C1 segment of cervical spinal cord (tissue), 14 donors: Measurements from ENCODE around the gene RNF217.
"Not testable (repeated sequence)": the region's sequence is repeated elsewhere in the genome, so short reads cannot be mapped to it uniquely, and the experiment has no call there.

Experiments used
- DNase-seq, 14 donors: peaks; one replicate each; lab custom pipeline; 2025; lab: John Stamatoyannopoulos, UW

The RNF217 gene

GRCh38 chr6:125057392-125058246 lies 95.4 kb downstream of the RNF217 start:
- DNase-seq, result no peak

GRCh38 chr6:125058546-125058945 lies 96.3 kb downstream of the RNF217 start:
- DNase-seq, result no peak

GRCh38 chr6:125063307-125063706 lies 101.1 kb downstream of the RNF217 start:
- no peak for DNase-seq

DNA sequence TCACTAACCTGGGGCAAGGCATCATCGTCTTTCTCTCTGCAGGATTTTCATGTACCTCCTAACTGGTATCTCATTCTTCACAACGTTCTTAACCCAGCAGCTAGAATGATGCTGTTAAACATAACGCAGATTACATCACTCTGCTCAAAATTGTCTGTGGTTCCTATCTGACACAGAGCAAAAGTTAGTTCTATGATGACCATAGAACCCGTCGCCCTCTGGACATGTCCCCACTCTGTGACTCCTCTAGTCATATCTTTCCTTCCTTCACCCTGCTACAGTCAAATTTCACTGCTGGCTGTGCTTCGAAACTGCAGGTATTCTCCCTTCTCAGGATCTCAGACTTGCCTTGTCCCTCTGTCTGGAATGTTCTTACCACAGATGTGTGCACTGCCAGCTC lies 103.9 kb downstream of the RNF217 start:
- no peak for DNase-seq

DNA sequence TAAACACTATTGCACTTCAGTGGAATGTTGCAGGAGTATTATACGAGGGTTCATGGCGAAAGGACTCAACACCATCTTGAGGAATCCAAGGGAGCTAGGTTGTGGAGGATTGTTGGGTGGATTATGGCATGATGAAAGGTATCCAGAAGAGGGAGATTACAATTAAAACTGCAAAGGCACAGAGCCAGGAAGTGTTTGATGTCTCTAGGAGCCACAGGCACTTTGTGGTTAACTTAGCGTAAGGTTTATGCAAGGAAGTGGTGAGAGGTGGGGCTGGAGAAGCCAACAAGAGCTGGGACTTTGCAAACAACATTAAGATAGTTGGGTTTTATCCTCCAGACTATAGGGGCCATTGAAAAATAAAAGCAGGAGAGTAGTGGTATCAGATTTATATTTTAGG lies 104.7 kb downstream of the RNF217 start:
- no peak for DNase-seq

DNA sequence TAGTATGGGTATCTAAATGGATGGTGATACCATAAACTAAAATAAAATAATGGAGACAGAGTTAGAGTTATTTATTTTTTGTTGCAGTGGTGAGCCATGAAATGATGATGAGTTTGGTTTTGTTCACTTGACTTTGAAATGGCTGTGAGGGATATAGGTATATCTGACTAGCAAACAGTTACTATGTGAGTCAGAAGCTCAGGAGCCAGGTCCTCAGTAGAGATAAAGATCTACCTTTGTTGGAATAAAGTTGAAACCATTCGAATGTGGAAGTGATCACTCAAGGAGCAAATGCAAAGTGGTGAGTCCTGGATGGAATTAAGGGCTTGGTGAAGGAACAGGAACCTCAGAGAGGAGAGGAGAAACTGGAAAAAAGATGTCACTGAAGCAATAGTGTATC lies 105.3 kb downstream of the RNF217 start:
- DNase-seq, result no peak

- DNase-seq, result no peak
Observed at GRCh38 chr6:125073071-125073470, 110.8 kb downstream of the RNF217 start.

DNA sequence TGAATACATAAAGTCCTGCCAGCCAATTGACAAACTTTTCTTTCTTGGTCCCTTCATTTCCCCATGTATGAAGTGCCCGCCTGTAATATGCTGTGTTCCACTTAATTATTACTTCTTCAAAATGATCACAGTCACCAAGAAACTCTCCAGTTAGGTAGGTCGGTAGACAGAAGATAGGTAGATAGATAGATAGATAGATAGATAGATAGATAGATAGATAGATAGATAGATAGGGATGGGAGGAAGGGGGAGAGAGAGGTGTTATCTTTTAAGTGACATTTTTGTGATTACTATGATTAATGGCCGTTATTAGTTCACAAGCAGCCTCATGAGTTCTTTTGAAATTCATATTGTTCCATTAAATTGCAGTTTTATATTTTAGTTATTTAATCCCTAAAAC lies 111.9 kb downstream of the RNF217 start:
- no peak for DNase-seq

DNA sequence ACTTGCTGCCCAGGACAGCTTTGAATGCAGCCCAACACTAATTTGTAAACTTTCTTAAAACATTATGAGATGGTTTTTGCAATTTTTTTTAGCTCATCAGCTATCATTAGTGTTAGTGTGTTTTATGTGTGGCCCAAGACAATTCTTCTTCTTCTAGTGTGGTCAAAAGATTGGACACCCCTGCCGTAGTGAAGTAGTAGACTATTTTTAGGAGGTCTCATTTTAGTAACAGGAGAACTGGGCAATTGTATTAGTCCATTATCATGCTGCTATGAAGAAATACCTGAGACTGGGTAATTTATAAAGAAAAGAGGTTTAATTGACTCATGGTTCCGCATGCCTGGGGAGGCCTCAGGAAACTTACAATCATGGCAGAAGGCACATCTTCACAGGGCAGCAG lies 112.8 kb downstream of the RNF217 start:
- not testable (repeated sequence) for DNase-seq

DNA sequence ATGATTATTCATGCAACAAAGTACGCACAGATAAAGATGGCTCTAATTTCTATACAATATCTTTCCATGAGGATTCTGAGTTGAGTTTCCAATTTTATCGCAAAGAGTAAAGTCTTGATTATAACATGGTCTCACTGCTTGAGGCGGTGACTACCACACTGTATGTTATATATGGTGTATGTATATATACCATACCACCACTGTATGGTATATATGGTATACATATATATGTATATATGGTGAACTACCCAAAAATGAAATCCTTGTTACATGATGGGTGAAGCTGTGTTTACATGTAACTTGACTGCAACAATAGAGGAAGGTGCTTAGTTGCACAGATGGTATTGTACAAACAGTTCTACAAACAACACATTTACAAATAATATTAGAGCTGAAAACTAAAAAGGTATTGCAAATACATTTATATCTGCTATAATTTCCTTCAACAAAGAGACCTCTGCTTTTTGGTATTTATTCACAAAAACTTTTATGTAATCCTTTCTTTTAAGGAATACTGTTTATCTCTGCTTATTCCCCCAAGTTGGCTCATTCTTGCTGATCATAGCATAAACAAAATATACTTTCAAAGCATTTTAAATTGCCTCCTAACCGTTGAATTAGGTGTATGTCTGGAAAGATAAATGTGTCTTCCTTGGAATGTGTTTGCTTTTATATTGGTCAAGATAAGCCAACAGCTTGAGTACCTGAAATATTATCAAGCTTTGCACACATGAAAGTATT lies 113.7 kb downstream of the RNF217 start:
- no peak for DNase-seq

DNA sequence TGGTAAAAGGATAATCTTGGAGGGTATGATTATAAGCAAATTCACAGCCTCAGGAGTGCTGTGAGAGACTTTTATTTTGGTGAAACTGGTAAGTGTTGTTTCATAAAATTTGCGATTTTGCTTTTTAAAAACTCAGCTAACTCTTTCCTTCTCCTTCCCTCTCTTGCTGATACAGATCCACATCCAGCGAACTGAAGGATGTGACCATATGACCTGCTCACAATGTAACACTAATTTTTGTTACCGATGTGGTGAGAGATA lies 114.2 kb downstream of the RNF217 start:
- DNase-seq, result no peak

DNA sequence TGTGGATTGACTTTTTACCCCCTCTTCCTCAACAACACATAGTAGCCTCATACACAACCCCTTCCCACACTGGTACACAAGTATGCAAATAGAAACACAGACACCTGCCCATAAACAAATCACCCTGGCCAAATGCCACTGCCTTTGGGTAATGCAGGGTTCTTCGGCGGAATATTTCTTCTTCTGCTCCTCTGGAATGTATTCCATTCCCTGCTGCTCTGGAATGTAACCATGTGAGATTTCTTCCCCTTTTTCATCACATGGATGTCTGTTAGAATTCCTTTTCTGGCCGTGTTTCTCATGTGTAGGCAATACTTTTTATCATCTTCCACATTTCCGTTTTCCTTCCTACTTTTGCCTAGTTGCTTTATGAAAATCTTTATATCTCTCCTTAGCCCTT lies 115.2 kb downstream of the RNF217 start:
- DNase-seq, result no peak

DNA sequence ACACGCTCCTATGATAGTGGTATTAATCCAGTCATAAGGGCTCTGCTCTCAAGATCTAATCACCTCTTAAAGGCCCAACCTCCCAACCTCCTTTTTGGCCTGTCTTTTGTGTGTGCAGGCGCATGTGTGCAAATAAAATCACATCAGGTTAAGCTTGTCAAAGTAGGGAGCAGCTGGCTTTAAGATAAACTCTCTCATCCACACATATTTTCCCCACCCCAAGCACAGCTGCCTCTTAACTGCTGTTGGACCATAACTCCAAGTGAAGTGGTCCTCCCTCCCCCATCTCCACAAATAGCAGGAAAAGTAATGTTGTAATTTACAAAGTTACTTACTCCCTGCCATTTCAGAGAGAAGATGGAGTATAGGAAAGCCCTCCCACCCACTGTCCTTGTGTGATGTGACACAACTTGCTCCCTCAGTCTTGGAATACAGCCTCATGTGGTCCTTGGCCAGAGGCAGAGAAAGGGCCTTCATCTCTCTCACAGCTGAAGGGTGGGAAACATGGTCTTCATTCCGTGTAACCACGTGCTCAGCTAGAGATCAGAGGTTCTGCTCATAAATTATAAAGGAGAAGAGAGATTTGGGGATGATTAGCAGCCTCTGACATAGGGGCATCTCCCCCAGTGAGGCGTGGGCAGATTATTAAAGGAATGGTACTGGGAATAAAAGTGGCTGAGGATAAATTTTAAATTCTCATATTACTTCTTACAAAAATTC lies 116.5 kb downstream of the RNF217 start:
- no peak for DNase-seq

- no peak for DNase-seq
Observed at GRCh38 chr6:125082908-125083683, 120.9 kb downstream of the RNF217 start.

GRCh38 chr6:125083684-125083990 lies 121.4 kb downstream of the RNF217 start:
- DNase-seq, result no peak

- DNase-seq, result no peak
Observed at GRCh38 chr6:125086716-125087115, 124.5 kb downstream of the RNF217 start.

DNA sequence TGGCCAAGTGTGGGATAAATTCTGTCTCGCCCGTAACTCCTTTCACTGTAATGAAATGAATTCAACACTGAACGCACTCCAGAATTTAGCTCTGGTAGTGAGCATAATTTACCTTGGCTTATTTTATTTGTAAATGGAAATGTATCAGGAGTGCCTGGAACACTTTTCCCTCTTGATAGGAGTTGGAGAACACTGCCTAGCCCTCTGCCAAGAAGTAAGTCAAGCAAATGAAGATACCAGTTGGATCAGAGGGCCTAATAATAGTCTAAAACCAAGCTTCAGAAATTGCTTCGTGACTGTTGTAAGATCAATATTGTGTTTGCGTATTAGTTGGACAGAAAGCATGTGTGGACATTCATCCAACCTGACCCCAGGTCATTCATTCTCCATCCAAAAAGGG lies 126.7 kb downstream of the RNF217 start:
- DNase-seq, result no peak

DNA sequence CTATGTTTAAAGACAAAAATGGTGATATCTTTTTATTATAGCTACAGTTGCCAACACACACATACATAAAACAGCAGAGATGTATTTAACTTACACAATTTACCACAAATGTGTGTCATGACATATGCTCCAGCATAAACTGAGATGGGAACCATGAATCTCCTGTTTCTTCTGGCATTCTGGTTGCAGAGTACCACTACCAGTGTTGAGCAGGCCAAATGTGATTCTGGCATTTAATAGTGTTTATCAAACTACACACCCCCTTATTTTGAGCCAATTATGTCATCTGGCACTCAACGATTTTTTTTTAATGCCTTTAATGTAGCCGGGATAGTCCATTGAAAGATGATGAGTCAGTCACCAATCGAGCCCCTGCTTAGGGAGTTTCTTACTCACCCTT lies 132.3 kb downstream of the RNF217 start:
- DNase-seq, result no peak

DNA sequence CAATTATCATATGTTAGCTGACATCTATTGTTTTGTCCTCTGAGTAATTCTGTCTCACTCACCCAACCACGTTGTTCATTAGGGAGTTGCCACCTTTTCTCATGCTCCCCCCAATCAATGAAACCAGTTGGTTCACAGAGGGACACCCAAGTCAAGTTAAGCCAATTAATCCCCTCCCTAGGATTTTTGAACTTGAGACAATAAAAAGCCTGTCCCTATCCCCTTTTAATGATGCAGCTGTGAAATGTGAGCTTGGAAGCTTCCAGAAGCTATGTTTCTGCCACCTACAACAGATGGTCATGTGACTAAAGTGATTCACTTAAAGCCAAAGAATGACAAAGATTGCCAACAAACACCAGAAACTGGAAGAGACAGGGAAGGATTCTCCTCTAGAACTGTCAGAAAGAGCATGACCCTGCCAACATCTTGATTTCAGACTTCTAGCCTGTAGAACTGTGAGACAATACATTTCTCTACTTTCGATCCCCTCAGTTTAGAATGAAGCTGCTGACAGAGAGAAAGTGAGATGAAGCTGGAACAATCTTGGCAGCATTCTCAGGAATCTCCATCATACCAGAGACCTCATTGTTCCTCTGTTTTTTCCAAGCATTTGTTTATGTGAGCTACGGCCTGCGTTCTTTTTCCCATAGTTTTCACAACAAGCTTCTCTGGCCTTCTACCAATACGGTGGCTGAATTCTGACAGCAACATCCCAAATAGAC lies 133.5 kb downstream of the RNF217 start:
- DNase-seq, result peak in 2 of 14 donors; percentile 35 to 45

- DNase-seq, result no peak
Observed at GRCh38 chr6:125097186-125097585, 134.9 kb downstream of the RNF217 start.

- DNase-seq, result no peak
Observed at GRCh38 chr6:125098253-125098652, 136.0 kb downstream of the RNF217 start.
